Ramos (cell line): ENCODE results near the gene SPINK5.

ENCODE experiments used
- in situ Hi-C: fragments of 300-500 bp; cut with MboI; formaldehyde crosslinking; loops from one replicate; pipeline ENCODE4 v1.14.3; 2022; ENCODE audit warnings: low sequenced_read_pairs; ENCODE audit not compliant: unreplicated experiment

SPINK5 gene

DNA sequence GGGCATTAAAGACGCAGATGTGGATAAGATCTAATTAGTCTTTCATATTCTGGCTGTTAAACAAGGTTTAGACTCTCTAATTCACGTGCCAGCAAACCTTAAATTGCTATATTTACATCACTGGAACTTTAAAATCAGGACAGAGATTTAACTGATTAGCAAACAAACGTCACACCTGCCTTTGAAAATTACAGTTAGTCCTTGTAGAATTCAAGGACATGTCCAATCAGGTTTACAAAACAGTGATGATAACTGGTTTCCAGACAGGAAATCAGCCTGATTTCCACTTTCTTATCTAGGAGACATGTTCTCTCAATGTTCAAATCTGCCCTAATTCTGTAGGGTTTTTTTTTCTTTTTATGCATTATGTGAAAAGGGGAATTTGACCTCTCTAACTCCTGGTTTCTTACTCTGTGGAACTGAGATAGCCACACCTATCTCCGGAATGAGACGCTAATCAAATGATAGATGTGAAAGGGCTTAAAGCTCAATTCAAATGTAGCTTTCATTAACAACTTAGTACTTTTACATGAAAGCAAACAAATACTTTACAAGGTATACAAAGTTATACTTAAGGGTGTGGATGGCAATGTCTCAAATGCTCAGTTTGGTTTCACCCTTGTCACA lies 26.5 kb downstream of the SPINK5 start:
- in situ Hi-C loops = no loop called here

DNA sequence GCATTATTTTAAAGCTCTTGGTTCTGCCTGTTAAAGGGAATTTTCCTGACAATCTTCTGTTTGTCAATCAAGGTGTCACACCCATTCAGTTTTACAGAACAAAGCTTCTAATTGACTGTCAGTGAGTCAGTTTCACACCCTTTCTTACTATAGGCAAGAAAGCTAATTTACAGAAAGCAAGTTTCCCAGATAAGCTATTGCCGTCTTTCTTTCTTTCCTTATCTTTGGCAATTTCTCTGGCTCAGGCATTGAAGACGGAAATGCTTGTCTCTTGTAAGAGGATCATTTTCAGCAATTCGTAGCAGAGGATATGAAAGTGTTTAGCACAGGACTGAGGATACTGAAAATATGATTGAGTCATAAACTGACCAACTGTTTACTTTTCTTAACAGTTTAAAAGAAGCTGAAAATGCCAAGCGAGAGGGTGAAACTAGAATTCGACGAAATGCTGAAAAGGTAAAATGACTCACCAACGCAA lies 27.0 kb downstream of the SPINK5 start:
- in situ Hi-C loops = no loop called here

- in situ Hi-C loops = no loop called here
Observed at GRCh38 chr5:148091991-148092964, 28.5 kb downstream of the SPINK5 start.

- in situ Hi-C loops = no loop called here
Observed at GRCh38 chr5:148094336-148094735, 30.6 kb downstream of the SPINK5 start.

DNA sequence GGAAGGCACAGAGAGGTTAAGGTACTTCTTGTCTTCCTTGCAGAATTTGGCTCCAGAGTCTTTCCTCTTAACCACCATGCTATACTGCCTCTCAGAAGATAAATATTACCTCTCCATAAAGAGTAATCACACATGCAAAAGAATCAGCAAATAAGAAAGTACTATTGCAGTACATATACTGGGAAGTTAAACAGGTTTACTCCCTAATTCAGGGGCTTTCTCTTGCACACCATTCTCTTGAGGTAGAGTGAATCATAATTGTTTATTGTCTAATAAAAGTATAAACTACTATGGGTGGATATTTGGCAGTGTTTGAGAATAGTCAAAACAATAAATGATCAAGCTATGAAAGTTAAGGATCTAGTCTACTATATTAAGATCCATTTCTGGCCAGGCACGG lies 40.4 kb downstream of the SPINK5 start:
- in situ Hi-C loops = no loop called here

GRCh38 chr5:148107608-148108007 lies 43.8 kb downstream of the SPINK5 start:
- in situ Hi-C loops = no loop called here

- in situ Hi-C loops = no loop called here
Observed at GRCh38 chr5:148113243-148113642, 49.5 kb downstream of the SPINK5 start.

- in situ Hi-C loops = no loop called here
Observed at GRCh38 chr5:148120317-148120716, 56.5 kb downstream of the SPINK5 start.

GRCh38 chr5:148125641-148126040 lies 61.9 kb downstream of the SPINK5 start:
- in situ Hi-C loops = no loop called here

DNA sequence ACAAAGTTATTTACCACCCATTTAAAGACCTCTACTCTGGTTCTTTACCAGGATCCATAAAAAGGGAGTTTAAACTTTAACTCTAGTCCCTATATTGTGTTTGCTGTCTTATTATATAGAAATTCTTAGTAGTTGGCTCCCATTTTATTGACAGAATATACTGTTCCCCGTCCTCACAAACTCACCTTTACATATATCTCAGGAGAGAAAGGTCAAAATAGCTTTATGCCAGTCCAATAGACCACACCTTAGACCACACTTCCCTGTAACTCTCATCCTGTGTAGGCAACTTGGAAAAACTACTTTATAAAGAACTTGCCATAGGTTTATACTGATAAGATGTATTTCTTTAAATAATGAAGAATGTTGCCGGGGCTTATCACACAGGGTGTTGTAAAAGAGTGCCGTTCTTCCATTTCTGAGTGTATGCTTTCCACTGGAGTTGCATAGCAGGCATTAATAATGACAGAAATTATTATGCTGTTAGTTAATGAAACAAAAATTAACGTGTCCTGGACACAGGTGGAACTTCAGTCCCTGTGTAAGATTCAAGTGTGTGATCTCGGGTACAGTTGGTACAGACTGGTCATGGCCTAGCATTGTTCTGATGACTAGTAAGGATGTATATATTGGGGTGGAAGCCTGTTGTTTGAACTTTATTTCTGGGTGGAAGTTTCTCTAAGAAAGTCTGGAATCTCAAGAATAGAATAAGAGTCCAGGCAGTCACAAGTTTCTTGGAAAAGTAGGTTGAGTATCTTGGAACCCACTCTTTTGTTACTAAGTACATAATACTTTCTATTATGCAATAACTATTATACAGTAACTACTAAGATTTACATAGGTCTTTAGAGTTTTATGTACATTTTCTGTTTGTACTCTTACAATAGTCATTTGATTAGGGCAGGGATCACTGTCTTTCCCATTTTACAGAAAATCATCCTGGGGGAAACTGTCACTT lies 71.6 kb downstream of the SPINK5 start:
- in situ Hi-C loops = no loop called here

DNA sequence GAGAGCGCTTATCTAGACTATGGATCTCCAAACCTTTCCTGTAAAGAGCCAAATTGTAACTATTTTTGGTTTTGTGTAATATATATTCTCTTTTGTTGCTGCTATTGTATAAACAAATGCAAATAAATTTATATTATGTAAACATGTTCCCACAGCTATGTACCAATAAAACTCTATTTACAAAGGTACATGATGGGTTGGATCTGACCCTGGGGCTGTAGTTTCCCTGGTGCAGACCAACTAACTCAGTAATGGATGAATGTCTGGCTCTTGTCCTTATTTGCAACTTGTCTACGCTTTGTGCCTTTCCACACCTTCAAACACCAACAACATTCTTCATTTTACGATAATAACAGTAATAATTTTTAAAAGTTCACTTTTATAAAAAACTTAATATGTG lies 77.1 kb downstream of the SPINK5 start:
- in situ Hi-C loops = no loop called here

- in situ Hi-C loops = no loop called here
Observed at GRCh38 chr5:148141645-148142044, 77.9 kb downstream of the SPINK5 start.

DNA sequence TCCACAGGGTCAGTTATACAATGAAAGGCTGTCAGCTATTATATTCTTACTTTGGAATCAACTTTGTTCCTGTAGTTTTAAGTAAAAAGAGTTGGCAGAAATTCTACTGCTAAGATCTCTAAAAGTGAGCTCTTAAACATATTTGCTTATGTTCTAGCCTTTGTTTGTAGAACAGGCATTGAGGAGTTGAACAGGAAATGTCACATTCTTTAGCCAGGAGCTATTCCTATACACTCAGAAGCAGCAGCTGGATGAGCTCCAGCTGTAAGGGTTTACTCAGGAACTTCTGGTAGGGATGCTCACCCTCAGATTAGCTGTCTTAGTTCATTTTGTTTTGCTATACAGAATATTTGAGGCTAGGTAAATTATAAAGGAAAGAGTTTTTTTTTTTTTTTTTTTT lies 82.1 kb downstream of the SPINK5 start:
- in situ Hi-C loops = no loop called here

GRCh38 chr5:148146487-148146886 lies 82.7 kb downstream of the SPINK5 start:
- in situ Hi-C loops = no loop called here

DNA sequence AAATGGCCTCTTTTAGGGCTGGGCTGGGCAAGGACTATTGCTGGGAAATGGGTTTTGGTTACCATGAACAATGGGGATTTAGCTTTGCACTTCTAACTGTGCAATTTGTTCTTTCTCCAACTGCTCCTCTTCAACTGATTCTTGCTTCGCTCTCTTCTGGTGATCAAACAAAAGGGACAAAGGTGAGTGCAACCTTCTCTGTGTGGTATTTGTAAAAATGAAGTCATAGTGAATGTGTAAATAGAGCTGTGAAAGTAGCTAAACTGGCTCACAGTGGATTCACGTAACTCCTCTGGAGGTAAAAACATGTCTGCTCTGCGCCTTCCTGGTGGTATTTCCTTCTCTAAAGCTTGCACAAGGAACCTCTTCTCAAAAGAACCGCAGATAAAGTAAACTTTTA lies 83.6 kb downstream of the SPINK5 start:
- in situ Hi-C loops = no loop called here

- in situ Hi-C loops = no loop called here
Observed at GRCh38 chr5:148151872-148152271, 88.1 kb downstream of the SPINK5 start.

DNA sequence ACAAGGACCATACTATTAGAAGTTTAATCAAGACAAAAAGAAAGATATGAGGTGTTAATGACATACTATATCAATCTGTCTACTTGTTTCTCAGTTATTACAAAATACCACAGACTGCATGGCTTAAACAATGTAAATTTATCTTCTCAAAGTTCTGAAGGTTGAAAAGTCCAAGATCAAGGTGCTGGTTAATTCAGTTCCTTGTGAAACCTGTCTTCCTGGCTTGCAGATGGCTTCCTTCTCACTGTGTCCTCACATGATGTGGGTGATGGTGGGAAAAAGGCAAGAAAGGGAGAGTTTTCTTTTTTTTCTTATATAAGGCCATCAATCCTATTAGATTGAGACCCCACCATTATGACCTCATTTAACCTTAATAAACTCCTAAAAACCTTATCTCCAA lies 89.0 kb downstream of the SPINK5 start:
- in situ Hi-C loops = no loop called here

DNA sequence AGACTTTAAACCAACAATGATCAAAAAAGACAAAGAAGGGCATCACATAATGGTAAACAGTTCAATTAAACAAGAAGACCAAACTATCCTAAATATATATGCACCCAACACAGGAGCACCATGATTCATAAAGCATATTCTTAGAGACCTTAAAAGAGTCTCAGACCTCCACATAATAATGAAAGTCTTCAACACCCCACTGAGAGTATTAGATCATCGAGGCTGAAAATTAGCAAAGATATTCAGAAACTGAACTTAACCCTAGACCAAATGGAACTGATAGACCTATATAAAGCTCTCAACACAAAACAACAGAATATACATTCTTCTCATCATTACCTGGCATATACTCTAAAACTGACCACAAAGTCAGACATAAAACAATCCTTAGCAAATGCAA lies 92.8 kb downstream of the SPINK5 start:
- in situ Hi-C loops = no loop called here

- in situ Hi-C loops = no loop called here
Observed at GRCh38 chr5:148162038-148162437, 98.3 kb downstream of the SPINK5 start.

DNA sequence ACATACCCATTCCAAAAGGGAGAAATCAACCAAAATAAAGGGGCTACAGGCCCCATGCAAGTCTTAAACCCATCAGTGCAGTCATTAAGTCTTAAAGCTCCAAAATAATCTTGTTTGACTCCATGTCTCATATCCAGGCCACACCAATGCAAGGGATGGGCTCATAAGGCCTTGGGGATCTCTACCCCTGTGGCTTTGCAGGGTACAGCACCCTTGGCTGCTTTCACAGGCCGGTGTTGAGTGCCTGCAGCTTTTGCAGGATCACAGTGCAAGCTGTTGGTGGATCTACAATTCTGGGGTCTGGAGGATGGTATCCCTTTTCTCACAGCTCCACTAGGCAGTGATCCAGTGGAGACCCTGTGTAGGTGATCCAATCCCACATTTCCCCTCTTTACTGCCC lies 99.6 kb downstream of the SPINK5 start:
- in situ Hi-C loops = no loop called here
